NCI-H345 treated with DMSO at 0.1 percent for 48 hours (cell line): ENCODE measurements around the gene C3AR1.
"Not testable (repeated sequence)": the region's sequence is repeated elsewhere in the genome, so short reads cannot be mapped to it uniquely, and the experiment has no call there.

Experiments used
- DNase-seq: peaks from one replicate; lab custom pipeline; 2025; ENCODE audit not compliant: unreplicated experiment; lab: John Stamatoyannopoulos, UW

C3AR1 gene

DNA sequence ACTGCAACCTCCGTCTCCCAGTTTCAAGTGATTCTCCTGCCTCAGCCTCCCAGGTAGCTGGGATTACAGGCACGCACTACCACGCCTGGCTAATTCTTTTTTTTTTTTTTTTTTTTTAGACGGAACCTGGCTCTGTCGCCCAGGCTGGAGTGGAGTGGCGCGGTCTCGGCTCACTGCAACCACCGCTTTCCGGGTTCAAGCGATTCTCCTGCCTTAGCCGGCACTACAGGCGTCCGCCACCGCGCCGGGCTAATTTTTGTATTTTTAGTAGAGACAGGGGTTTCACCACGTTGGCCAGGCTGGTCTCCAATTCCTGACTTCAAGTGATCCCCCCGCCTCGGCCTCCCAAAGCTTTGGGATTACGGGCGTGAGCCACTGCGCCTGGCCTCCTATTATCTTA is 35.1 kb downstream of the C3AR1 start:
- DNase-seq: not testable (repeated sequence)

GRCh38 chr12:8030189-8030588 is 36.0 kb downstream of the C3AR1 start:
- no peak for DNase-seq

GRCh38 chr12:8028267-8028666 is 37.9 kb downstream of the C3AR1 start:
- DNase-seq: no peak

- DNase-seq: no peak
These were observed 38.3 kb downstream of the C3AR1 start for GRCh38 chr12:8027856-8028255.

DNA sequence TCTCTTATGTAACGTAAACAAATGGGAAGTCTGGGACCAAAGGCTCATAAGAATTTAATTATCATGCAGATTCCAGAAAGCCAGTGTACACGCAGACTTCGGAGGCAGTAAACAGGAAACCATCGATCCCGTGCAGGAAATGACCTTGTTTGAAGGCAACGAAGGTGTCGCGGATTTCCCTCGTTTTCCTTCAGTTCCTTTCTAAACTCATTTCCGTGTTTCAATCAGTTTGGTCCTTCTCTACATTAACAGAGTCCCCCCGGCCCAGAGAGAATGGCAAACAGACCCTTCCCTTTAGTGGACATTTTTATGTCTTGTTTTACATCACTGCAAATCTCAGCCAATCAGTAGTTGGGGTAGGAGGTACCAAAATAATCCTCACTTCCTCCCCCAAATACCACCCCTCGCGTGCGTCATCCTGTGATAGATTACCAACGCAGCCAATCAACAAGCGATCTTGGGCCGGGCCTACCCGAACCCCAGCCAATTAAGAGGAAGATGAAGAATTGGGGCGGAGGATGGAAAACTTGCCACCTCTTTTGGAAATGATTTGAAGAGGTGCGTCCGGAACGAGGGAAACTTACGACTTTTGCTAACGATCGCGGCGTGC is 39.8 kb downstream of the C3AR1 start:
- peak; percentile 96 for DNase-seq

DNA sequence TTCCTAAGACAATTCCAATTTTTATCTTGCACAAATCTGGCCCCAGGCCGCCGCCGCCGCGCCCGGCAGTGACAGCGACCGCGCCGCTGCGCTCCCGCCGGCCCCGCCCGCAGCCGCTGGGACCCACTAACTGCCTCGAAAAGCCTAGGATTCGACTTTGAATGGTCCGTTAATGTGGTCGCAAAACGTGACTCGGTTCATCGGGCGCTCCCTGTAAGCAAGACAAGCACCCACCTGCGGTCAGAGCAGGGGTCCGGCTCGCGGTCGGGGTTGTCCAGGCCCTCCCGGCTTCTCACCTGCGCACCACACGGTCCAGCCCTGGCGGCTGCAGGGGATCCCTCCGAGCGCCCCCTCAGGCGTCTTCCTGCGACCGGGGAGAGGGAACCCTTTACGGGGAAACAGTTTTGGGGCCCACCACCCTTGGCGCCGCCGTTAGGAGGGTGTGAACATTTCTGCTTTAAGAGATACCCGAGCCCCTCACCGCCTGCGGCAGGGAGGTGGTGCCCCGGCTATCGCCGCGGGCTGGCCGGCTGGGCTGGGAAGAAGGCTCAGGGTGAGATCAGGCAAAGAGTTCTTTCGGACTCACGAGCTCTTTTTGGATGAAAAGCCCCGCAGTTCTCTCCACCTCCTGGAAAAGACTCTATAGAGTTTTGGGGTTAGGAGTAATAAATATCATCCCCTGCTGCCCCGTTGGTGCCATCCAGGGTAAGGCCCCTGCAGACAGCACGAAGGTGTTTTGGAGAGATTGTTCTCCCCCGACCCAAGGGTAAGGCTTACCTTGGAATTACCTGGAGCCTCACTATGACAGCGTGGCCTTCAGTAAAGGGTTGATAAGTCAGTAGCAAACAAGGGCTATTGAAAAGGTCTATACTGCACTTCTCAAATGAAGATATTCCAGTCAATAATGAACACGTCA is 47.2 kb downstream of the C3AR1 start:
- DNase-seq: no peak

GRCh38 chr12:8018213-8018612 is 47.9 kb downstream of the C3AR1 start:
- not testable (repeated sequence) for DNase-seq

GRCh38 chr12:8014836-8015235 is 51.3 kb downstream of the C3AR1 start:
- DNase-seq: no peak

DNA sequence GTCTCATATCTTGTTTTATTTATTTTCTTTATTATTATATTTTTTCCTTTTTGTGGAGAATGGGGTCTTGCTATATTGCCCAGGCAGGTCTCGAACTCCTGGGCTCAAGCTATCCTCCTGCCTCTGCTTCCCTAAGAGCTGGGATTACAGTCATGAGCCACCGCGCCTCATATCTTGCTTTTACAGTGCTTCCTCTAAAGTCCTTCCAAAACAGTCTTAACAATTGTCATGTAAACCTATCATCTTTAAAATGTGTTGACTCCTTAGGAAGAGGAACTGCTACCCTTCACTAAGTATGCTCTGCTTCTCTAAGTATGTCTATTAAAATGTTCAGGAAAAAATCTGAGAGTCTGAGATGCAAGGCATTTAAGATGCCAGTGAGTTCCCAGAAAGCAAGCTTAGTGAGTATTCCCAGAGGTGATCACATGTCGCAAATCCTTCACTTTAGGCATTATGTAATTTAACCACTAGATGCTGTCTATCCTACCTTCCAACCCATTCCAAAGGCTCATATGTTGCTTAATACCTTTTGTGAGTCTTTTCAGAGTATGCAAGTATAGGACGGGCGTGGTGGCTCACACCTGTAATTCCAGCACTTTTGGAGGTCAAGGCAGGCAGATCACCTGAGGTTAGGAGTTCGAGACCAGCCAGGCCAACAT is 53.4 kb downstream of the C3AR1 start:
- DNase-seq: no peak

- DNase-seq: no peak
These were observed 54.8 kb downstream of the C3AR1 start for GRCh38 chr12:8011331-8011730.
